Measurements from ENCODE around the gene SEMA5A.

The SEMA5A gene

DNA sequence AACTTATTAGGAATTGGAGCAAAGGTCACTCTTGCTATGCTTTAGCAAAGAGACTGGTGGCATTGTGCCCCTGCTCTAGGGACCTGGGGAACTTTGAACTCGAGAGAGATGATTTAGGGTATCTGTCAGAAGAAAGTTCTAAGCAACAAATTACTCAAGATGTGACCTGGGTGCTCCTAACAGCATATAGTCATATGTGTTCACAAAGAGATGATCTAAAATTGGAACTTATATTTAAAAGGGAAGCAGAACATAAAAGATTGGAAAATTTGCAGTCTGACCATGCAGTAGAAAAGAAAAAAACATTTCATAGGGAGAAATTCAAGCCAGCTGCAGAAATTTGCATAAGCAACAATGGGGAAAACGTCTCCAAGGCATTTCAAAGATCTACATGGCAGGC is 68.3 kb downstream of the SEMA5A start:
- no peak for DNase-seq (ENCODE audit: low read depth)

DNA sequence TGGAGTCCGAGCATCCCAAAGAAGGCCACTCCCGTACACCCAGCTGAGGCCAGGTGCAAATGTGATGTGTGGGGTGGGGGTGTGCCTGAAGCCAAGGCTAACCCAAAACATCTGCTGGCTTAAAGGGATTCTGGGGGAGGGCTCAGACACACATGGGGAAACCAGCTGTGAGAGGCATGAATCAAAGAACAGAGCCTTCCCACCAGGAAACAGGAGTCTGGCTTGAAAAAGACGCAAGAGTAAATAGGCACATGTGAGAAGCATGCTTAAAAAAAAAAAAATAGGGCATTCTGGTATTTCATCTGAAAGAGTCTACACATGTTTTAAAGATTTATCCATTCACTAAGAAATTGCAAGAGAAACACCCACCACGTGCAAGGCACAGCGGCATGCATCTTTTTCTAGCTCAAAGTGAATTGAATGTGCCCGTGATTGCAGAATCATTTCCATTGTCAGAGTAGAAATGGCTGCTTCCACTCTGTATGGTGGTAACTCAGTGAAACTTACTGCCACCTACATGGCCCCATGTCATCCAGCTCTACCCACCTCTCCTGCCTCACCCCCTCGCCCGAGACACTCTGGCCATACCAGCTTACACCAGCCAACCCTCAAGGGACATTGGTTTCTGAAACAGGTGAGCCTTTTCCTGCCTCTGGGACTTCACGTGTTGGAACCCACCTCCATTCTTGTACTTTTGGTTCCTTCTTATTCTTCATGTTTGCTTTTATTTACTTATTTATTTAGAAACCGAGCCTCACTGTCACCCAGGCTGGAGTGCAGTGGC is 71.5 kb downstream of the SEMA5A start:
- DNase-seq (ENCODE audit: low read depth): no peak

DNA sequence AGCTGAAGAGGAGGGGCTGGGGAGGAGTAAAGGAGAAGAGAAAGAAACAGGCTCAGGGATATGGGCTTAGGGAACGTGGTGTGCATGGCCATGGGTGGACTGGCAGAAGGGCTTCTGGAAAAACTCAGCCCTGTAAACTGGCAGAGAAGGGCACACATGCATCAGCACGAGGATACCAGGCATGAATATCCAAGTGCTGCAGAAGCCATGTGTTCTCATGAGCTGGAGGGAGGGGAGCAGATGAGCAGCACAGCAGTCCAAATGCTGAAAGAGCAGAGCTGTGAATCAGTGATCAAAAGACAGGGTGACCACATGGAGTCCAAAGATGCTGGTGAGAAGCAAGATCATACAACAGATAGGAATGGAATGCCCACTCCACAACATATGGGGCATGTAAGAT is 72.3 kb downstream of the SEMA5A start:
- no peak for DNase-seq (ENCODE audit: low read depth)

DNA sequence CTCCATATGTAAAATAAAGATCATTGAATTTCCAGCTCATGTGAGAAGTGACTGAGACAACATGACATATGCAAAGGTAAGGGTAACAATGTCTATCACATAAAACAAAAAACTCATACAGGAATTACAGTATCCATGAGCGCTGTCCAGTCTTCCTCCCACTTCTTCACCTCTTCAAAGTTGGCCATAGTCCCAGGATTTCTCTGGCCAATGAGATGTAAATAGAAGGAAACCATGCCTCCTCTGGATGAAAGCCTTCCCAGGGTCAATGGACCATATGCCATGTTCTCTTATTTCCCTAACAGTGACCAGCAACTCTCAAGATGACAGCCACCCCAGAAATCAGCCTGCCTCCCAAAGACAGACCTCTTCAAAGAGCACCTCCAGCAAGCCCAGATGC is 75.5 kb downstream of the SEMA5A start:
- no peak for DNase-seq (ENCODE audit: low read depth)

- no peak for DNase-seq (ENCODE audit: low read depth)
These were observed 77.9 kb downstream of the SEMA5A start for GRCh38 chr5:9468060-9468388.

GRCh38 chr5:9467199-9468059 is 78.4 kb downstream of the SEMA5A start:
- DNase-seq (ENCODE audit: low read depth): no peak

DNA sequence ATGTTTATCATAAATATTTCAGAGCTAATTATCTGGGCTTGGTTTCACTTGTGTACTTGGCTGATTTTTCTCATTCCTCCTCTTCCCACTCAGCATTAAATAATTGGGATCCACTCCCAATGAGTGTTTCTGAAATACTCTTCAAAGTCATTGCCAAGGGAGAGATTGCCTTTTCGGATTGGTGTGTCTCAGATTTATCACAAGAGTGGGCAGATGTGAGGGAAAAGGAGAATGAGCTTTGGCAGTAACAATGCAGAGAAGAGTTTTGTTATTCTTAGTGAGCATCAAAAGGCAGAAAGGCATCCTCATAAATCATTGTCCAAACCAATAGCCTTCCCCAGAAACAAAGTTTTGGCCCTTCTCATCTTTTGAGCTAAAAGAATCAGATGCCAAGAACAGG is 79.2 kb downstream of the SEMA5A start:
- DNase-seq (ENCODE audit: low read depth): no peak

GRCh38 chr5:9464478-9464877 is 81.4 kb downstream of the SEMA5A start:
- DNase-seq (ENCODE audit: low read depth): no peak

- DNase-seq (ENCODE audit: low read depth): no peak
These were observed 83.8 kb downstream of the SEMA5A start for GRCh38 chr5:9462109-9462508.

- no peak for DNase-seq (ENCODE audit: low read depth)
These were observed 84.8 kb downstream of the SEMA5A start for GRCh38 chr5:9460885-9461645.

DNA sequence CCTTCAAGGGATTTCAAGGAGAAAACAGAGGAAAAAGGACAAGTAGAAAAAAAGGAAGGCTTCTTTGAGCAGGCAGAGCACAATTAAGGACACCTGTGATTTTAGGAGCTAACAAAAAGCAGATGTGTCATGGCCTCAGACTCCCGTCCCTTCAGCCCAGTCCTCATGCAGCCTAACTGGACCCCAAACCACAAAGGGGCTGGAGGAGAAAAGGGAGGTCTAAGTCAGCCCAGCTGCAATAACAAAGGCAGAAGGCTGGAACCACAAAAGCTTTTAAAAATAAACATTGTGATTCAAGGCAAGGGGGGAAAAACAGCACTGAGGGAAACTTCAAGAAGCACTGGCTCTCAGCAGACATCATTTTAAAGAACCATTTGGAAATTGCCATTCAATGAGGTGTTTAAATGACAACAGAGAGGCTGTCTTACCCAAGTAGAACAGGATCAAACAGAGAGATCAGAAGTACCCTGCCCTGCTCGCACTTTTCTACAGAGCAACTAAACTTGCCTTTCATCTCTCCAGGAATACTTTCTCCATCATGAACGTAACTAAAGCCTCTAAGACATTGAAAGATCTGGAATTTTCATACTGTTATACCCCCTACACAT is 89.3 kb downstream of the SEMA5A start:
- DNase-seq (ENCODE audit: low read depth): no peak

DNA sequence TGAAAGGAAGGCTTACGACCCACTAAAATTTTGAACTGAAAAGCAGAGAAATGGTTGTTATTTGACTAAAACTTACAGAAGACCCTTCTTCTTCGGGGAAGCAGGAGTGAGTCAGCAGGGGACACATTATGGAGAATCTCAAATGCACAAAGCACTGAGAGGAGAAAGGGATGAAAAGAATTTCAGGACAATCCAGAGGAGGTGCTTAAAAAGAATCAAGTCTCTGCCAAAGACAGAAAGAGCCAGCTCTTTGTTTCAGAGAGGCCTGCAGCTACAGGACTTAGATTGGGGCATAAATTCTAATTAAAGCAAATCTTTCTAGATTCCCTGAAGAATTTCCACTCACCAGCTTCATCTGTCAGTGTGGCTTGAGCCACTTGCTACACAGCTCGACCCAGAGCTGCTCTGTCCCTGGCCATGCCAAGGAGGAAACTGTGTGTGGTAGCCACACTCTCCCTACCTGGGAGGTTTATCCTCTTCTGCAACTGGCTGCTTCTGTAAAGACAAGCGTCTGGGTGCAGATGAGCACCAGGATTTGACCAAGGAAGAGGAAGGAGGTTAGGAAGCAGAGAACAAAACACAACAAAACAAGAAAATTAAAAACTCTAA is 89.9 kb downstream of the SEMA5A start:
- no peak for DNase-seq (ENCODE audit: low read depth)

DNA sequence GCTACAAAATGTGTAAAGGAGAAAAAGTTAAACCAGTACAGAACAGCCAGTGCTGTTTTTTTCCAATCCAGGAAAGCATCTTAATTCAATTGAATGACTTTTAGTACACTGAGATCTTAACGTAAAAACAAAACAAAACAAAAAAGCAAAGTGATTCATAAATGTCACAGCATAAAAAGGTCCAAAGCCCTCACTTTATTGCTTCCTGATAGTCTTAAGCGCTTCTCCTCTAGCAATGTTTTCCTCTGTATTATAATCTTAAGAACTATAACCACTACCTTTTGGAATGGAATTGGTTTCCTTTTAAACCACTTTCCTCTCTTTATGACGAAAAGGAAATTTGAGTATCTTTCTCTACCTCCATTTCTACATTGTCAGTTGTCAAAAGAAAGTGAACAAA is 91.4 kb downstream of the SEMA5A start:
- no peak for DNase-seq (ENCODE audit: low read depth)

GRCh38 chr5:9454012-9454481 is 91.8 kb downstream of the SEMA5A start:
- DNase-seq (ENCODE audit: low read depth): no peak

DNA sequence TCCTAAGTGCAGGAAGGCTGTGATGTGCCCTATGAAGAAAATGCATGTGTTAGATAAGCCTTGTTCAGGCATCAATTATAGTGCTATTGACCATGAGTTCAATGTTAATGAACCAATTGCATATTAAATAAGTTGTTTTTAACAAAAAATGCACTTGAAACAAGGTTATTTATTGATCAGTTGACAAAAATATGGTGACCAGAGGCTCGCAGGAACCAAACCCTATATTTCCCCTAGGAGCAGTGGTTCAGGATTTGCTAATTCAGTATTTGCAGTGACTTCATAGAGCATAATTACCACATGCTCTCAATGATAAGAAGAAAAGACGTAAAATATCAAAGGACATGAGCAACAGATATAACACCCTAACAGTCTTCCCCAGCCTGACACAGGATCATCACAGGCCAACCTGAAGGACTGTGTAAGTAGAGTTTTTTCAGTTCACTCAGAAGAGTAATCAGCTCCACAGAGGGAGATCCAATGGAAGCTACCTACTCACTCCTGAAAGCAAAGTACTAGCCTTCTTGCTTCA is 92.3 kb downstream of the SEMA5A start:
- no peak for DNase-seq (ENCODE audit: low read depth)

GRCh38 chr5:9452181-9452580 is 93.7 kb downstream of the SEMA5A start:
- DNase-seq (ENCODE audit: low read depth): no peak

GRCh38 chr5:9451037-9451436 is 94.8 kb downstream of the SEMA5A start:
- DNase-seq (ENCODE audit: low read depth): no peak

DNA sequence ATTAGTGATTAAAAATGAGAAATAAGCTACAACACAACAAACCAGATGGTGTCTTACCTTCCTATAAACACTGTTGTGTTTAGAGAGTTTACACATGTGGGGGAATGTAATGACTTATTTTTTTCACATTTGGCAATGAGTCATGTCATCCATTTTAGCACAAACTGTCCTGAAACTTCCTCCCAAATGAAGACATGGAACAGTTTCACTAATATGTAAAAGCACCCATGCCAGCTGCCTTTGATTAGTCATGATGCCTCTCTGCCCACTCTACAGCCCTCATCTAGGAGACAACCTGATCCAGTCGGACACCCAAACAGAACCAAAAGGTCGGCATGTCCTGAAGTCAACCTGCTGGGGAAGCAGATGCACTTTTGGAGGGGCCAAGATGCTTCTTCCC is 98.2 kb downstream of the SEMA5A start:
- no peak for DNase-seq (ENCODE audit: low read depth)

DNA sequence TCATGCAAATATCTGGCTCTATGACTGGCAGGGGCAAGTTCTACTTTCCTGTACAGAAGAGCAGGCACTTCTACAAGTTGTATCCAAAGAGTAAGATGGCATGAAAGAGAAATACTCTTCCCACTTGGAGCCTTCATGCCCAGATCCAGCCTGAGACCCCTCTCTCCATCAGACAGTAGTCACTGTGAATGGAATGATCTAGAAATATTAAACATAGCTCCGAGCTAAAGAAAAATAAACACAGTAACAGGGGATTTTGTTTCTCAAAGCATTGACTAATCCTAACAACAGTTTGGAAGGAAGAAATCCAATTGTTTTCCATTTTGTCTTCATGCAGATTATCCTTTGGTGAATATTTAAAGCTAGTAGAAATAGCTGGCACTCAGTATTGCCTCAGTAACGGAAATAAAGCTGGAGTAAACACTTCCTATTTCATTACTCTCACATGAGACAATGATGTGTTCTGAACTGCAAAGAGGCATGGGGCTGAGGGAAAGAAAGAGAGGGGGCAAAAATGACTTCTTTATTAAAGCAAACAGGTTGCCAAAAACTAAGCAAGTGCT is 100.0 kb downstream of the SEMA5A start:
- no peak for DNase-seq (ENCODE audit: low read depth)

DNA sequence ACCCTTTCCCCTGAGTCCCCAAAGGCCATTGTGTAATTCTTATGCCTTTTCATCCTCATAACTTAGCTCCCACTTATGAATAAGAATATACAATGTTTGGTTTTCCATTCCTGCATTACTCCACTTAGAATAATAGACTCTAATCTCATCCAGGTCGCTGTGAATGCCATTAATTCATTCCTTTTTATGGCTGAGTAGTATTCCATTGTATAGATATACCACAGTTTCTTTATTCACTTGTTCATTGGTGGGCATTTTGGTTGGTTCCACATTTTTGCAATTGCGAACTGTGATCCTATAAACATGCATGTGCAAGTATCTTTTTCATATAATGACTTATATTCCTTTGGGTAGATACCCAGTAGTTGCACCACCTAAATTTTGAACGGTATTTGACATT is 101.5 kb downstream of the SEMA5A start:
- DNase-seq (ENCODE audit: low read depth): no peak

DNA sequence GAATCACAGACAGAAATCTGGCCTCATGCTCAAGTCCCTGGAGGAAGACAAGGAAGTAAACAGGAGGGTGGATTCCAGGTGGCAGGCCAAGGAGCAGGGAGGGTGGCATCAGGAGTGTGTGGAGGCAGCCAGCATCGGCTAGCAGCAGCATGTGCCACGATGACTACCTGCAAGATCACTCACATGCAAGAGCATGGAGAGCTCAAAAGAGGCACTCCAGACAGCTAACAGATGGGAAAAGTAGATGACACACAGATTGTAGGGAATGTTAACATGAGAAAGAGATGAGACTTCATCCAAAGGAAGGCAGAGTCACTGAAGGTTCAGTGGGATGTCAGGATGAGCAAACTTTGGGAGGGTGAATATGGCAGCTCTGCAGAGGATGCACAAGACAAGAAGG is 104.3 kb downstream of the SEMA5A start:
- no peak for DNase-seq (ENCODE audit: low read depth)
